ENCODE data around the gene PNMA8A. TPM values are rescaled to one million over a fixed set of nuclear protein-coding genes. Genes with fewer than 3 reads are reported as not detected.

PNMA8A gene
- total and polyA plus RNA-seq, 2 experiments from 2014 or later, result 17.8 to 21.7 TPM

DNA sequence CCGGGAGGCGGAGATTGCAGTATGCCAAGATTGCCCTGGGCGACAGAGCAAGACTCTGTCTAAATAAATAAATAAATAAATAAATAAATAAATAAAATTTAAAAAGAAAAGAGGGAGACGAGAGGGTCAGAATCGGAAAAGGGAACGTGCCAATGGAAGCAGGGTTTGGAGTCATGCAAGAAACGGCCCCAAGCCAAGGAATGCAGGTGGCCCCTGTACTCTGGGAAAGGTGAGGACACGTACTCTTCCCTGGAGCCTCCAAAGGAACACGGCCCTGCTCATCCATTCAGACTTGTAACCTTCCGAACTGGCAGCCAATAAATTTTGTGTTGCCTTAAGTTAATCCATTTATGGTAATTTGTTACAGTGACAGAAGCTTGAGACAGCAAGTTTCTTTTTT, 22.8 kb downstream of the PNMA8A start:
- Mint-ChIP-seq H3K9me3 (peaks cover 7% of the 10 kb centered on the region; the same call in 2 of the 3 replicates), H3K4me1 (no peaks in the 10 kb centered on the region), H3K27me3 (ENCODE audit: insufficient read depth, low read depth, poor library complexity) (no peaks in the 10 kb centered on the region), H3K27ac (no peak overlapping the region), H3K36me3 (ENCODE audit: low read depth) (no peaks in the 10 kb centered on the region), H3K4me3 (no peak overlapping the region)
- H3K9me2 ChIP-seq (ENCODE audit: insufficient read depth), result no peaks in the 10 kb centered on the region
- TF ChIP-seq, protein P1, sequence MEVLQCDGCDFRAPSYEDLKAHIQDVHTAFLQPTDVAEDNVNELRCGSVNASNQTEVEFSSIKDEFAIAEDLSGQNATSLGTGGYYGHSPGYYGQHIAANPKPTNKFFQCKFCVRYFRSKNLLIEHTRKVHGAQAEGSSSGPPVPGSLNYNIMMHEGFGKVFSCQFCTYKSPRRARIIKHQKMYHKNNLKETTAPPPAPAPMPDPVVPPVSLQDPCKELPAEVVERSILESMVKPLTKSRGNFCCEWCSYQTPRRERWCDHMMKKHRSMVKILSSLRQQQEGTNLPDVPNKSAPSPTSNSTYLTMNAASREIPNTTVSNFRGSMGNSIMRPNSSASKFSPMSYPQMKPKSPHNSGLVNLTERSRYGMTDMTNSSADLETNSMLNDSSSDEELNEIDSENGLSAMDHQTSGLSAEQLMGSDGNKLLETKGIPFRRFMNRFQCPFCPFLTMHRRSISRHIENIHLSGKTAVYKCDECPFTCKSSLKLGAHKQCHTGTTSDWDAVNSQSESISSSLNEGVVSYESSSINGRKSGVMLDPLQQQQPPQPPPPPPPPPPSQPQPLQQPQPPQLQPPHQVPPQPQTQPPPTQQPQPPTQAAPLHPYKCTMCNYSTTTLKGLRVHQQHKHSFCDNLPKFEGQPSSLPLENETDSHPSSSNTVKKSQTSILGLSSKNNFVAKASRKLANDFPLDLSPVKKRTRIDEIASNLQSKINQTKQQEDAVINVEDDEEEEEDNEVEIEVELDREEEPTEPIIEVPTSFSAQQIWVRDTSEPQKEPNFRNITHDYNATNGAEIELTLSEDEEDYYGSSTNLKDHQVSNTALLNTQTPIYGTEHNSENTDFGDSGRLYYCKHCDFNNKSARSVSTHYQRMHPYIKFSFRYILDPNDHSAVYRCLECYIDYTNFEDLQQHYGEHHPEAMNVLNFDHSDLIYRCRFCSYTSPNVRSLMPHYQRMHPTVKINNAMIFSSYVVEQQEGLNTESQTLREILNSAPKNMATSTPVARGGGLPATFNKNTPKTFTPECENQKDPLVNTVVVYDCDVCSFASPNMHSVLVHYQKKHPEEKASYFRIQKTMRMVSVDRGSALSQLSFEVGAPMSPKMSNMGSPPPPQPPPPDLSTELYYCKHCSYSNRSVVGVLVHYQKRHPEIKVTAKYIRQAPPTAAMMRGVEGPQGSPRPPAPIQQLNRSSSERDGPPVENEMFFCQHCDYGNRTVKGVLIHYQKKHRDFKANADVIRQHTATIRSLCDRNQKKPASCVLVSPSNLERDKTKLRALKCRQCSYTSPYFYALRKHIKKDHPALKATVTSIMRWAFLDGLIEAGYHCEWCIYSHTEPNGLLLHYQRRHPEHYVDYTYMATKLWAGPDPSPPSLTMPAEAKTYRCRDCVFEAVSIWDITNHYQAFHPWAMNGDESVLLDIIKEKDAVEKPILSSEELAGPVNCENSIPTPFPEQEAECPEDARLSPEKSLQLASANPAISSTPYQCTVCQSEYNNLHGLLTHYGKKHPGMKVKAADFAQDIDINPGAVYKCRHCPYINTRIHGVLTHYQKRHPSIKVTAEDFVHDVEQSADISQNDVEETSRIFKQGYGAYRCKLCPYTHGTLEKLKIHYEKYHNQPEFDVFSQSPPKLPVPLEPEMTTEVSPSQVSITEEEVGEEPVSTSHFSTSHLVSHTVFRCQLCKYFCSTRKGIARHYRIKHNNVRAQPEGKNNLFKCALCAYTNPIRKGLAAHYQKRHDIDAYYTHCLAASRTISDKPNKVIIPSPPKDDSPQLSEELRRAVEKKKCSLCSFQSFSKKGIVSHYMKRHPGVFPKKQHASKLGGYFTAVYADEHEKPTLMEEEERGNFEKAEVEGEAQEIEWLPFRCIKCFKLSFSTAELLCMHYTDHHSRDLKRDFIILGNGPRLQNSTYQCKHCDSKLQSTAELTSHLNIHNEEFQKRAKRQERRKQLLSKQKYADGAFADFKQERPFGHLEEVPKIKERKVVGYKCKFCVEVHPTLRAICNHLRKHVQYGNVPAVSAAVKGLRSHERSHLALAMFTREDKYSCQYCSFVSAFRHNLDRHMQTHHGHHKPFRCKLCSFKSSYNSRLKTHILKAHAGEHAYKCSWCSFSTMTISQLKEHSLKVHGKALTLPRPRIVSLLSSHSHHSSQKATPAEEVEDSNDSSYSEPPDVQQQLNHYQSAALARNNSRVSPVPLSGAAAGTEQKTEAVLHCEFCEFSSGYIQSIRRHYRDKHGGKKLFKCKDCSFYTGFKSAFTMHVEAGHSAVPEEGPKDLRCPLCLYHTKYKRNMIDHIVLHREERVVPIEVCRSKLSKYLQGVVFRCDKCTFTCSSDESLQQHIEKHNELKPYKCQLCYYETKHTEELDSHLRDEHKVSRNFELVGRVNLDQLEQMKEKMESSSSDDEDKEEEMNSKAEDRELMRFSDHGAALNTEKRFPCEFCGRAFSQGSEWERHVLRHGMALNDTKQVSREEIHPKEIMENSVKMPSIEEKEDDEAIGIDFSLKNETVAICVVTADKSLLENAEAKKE (CRISPR knock-in tag; IDR thresholded peaks at IDR 0.05), result no peak
- TF ChIP-seq CREB1 (CRISPR knock-in tag; IDR thresholded peaks at IDR 0.05; ENCODE audit: low read depth), result no peak
- TF ChIP-seq ETS1 (IDR thresholded peaks at IDR 0.05), result no peak
- no peak for TF ChIP-seq EZH2 (IDR thresholded peaks at IDR 0.05; ENCODE audit: low read depth, unreplicated experiment)
- TF ChIP-seq JUNB (IDR thresholded peaks at IDR 0.05; ENCODE audit: unreplicated experiment), result no peak
- TF ChIP-seq ZNF114 (CRISPR knock-in tag; IDR thresholded peaks at IDR 0.05), result no peak
- TF ChIP-seq, protein P2, sequence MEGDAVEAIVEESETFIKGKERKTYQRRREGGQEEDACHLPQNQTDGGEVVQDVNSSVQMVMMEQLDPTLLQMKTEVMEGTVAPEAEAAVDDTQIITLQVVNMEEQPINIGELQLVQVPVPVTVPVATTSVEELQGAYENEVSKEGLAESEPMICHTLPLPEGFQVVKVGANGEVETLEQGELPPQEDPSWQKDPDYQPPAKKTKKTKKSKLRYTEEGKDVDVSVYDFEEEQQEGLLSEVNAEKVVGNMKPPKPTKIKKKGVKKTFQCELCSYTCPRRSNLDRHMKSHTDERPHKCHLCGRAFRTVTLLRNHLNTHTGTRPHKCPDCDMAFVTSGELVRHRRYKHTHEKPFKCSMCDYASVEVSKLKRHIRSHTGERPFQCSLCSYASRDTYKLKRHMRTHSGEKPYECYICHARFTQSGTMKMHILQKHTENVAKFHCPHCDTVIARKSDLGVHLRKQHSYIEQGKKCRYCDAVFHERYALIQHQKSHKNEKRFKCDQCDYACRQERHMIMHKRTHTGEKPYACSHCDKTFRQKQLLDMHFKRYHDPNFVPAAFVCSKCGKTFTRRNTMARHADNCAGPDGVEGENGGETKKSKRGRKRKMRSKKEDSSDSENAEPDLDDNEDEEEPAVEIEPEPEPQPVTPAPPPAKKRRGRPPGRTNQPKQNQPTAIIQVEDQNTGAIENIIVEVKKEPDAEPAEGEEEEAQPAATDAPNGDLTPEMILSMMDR (conservative IDR thresholded peaks at IDR 0.05; ENCODE audit: low read depth in 2 of 2), result no peak
- TF ChIP-seq EZH2phosphoT487 (IDR thresholded peaks at IDR 0.05; ENCODE audit: unreplicated experiment), result no peak
- no peak for TF ChIP-seq ZNF331 (CRISPR knock-in tag; IDR thresholded peaks at IDR 0.05; ENCODE audit: low read depth)
- no peak for TF ChIP-seq NANOG (IDR thresholded peaks at IDR 0.05; ENCODE audit: borderline replicate concordance)
- TF ChIP-seq, protein P3, sequence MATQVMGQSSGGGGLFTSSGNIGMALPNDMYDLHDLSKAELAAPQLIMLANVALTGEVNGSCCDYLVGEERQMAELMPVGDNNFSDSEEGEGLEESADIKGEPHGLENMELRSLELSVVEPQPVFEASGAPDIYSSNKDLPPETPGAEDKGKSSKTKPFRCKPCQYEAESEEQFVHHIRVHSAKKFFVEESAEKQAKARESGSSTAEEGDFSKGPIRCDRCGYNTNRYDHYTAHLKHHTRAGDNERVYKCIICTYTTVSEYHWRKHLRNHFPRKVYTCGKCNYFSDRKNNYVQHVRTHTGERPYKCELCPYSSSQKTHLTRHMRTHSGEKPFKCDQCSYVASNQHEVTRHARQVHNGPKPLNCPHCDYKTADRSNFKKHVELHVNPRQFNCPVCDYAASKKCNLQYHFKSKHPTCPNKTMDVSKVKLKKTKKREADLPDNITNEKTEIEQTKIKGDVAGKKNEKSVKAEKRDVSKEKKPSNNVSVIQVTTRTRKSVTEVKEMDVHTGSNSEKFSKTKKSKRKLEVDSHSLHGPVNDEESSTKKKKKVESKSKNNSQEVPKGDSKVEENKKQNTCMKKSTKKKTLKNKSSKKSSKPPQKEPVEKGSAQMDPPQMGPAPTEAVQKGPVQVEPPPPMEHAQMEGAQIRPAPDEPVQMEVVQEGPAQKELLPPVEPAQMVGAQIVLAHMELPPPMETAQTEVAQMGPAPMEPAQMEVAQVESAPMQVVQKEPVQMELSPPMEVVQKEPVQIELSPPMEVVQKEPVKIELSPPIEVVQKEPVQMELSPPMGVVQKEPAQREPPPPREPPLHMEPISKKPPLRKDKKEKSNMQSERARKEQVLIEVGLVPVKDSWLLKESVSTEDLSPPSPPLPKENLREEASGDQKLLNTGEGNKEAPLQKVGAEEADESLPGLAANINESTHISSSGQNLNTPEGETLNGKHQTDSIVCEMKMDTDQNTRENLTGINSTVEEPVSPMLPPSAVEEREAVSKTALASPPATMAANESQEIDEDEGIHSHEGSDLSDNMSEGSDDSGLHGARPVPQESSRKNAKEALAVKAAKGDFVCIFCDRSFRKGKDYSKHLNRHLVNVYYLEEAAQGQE (IDR thresholded peaks at IDR 0.05; ENCODE audit: unreplicated experiment), result no peak
- no peak for TF ChIP-seq POLR2AphosphoS5 (IDR thresholded peaks at IDR 0.05; ENCODE audit: low read depth)
- TF ChIP-seq STAT1 (IDR thresholded peaks at IDR 0.05; ENCODE audit: unreplicated experiment), result no peak
- no peaks in the 10 kb centered on the region; the same call in 1 of the 2 replicates for H4K20me1 ChIP-seq (replicated peaks; ENCODE audit: insufficient read depth)
- H3K4me1 ChIP-seq (ENCODE audit: insufficient read depth), result no peaks in the 10 kb centered on the region
- H3K27me3 ChIP-seq (ENCODE audit: insufficient read depth), result no peaks in the 10 kb centered on the region
- H3K36me3 ChIP-seq (ENCODE audit: insufficient read depth), result no peaks in the 10 kb centered on the region
- no peak overlapping the region for H2AFZ ChIP-seq
- no peaks in the 10 kb centered on the region for H3K79me2 ChIP-seq (replicated peaks; ENCODE audit: insufficient read depth)
- H3F3A ChIP-seq (replicated peaks; ENCODE audit: low read depth), result no peaks in the 10 kb centered on the region
- no peak overlapping the region for H3K4me2 ChIP-seq
- no peak overlapping the region for H3K4me3 ChIP-seq
- H3K27ac ChIP-seq (ENCODE audit: low read depth), result no peak overlapping the region
- ATAC-seq (no peak), DNase-seq (ENCODE audit: low spot score) (no peak)
